ENCODE measurements around the gene SRSF4.
"Not testable (repeated sequence)": the region's sequence is repeated elsewhere in the genome, so short reads cannot be mapped to it uniquely, and the experiment has no call there.

SRSF4 gene

DNA sequence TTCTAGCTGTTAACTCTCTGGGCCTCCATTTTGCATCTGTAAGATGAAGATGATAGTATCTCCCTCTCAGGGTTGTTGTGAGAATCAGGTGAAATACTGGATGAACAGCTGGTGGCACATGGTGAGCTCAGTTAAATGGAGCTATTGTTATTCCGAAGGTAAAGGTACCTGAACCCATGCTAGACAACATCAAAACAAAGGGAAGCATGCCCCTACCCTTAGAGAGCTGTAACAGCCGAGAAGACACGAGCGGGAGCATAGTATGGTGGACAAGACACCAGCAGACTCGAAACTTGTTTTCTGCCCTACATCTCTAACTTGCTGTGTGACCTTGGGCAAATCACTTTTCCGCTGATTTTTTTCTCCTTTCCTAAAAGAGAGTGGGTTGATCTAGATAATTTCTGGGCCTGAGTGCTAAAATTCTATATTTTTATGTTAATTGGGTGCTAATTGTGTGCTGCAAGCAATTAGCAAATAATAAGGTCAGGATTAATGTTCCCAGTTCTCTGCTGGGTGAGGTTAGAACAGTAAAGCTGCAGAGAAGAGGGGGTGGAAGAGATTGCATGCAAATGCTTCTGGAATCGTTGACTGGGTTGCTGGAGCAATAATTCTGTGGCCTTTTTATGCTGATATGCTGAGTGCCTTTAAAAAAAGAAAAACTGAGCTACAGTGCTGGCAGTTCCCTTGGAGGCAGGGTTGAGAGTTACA lies 68.8 kb downstream of the SRSF4 start:
- H3K27me3 Mint-ChIP-seq = no peaks in the 10 kb centered on the region
- H3K27ac Mint-ChIP-seq = no peak overlapping the region
- H3K36me3 Mint-ChIP-seq = peaks cover 15% of the 10 kb centered on the region
- no peaks in the 10 kb centered on the region for H3K9me3 Mint-ChIP-seq
- H3K4me3 Mint-ChIP-seq = no peak overlapping the region
- H3K4me1 Mint-ChIP-seq = no peaks in the 10 kb centered on the region

DNA sequence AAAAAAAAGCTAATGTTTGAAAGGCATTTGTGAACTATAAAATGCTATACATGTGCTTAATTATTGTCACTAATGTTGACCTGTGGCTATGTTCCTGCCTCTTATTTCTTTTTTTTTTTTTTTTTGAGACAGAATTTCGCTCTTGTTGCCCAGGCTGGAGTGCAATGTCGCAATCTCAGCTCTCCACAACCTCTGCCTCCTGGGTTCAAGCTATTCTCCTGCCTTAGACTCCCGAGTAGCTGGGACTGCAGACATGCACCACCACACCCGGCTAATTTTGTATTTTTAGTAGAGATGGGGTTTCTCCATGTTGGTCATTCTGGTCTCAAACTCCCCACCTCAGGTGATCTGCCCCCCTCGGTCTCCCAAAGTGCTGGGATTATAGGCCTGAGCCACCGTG lies 73.7 kb downstream of the SRSF4 start:
- not testable (repeated sequence) for H3K9me3 Mint-ChIP-seq, H3K27me3 Mint-ChIP-seq, H3K4me3 Mint-ChIP-seq, H3K4me1 Mint-ChIP-seq, H3K36me3 Mint-ChIP-seq, H3K27ac Mint-ChIP-seq

DNA sequence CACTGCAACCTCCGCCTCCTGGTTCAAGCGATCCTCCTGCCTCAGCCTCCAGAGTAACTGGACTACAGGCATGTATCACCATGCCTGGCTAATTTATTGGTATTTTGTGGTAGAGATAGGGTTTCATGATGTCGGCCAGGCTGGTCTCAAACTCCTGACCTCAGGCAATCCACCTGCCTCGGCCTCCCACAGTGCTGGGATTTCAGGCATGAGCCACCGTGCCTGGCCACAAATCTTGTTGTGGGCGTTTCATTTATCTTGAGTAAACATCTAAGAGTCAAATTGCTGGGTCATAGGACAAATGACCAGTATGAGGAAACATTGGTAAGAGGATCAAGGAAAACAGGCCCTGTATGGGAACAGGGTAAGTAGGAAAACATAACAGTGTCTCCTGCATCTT lies 75.9 kb downstream of the SRSF4 start:
- no peak overlapping the region for H3K4me3 Mint-ChIP-seq
- H3K4me1 Mint-ChIP-seq = no peaks in the 10 kb centered on the region
- H3K27ac Mint-ChIP-seq = no peak overlapping the region
- no peaks in the 10 kb centered on the region for H3K9me3 Mint-ChIP-seq
- no peaks in the 10 kb centered on the region for H3K27me3 Mint-ChIP-seq
- peaks cover 3% of the 10 kb centered on the region for H3K36me3 Mint-ChIP-seq

DNA sequence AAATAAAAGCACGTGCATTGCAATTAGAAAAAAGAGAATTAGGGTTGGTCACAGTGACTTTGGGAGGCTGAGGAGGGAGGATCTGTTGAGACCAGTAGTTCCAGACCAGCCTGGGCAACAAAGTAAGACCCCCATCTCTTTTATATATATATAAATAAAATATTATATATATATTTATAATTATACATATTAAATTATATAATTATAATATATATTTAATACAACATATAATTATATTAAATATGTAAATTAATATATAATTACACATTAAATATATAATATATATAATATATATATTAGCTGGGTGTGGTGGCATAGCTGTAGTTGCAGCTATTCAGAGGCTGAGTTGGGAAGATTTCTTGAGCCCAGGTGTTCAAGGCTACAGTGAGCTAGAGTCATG lies 81.2 kb downstream of the SRSF4 start:
- Mint-ChIP-seq H3K9me3 (no peaks in the 10 kb centered on the region), H3K36me3 (peaks cover 14% of the 10 kb centered on the region), H3K4me1 (peaks cover 4% of the 10 kb centered on the region), H3K27ac (no peak overlapping the region), H3K4me3 (no peak overlapping the region), H3K27me3 (no peaks in the 10 kb centered on the region)

DNA sequence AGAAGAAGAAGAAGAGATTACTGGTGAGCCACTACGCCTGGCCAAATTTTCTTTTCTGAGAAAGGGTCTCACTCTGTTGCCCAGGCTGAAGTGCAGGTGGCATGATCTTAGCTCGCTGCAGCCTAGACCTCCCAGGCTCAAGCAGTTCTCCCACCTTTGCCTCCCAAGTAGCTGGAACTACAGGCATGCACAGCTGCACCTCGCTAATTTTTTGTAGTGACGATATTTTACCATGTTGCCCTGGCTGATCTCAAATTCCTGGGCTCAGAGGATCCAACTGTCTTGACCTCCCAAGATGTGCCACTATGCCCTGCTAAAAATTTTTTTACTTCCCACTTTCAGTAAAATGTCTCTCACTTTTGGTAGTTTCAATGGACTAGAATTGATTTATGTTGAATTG lies 82.4 kb downstream of the SRSF4 start:
- peaks cover 16% of the 10 kb centered on the region for H3K36me3 Mint-ChIP-seq

More for the DNA sequence above, 82.4 kb downstream of the SRSF4 start:
- H3K9me3 Mint-ChIP-seq = no peaks in the 10 kb centered on the region
- H3K27ac Mint-ChIP-seq = no peak overlapping the region
- peaks cover 4% of the 10 kb centered on the region for H3K4me1 Mint-ChIP-seq
- no peaks in the 10 kb centered on the region for H3K27me3 Mint-ChIP-seq
- no peak overlapping the region for H3K4me3 Mint-ChIP-seq
